ENCODE measurements around the gene PFN3.
A peak's percentile ranks its signal among the peaks of the same experiment; 100 is the strongest.
"Not testable (repeated sequence)": the region's sequence is repeated elsewhere in the genome, so short reads cannot be mapped to it uniquely, and the experiment has no call there.

PFN3 gene

DNA sequence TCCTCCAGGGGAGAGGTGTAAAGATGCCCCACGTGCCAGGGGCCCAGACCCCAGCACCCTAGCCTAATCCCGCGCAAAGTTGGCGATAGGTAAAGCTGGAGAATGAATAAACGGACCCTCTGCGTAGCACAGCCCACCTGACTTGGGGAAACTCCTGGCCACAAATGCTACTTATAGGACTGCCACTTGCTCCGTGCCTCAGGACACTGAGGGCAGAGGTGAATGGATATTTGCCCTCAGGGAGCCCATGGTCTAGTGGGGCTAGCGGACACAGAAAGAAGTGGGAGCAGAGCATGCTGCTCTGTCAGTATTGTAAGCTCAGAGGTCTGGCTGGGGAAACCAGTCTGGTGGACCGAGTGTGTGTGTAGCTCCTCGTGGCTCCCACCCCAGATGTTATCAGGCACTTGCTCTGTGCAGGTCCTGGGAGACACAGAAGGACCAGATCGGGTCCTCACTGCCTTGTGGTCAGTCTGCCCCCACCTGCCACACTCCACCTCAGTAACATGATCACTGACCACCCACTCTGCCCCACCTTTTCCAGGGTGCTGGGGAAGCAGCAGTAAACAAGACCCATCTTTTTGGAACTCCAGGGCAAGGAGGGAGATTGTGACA, 26.9 kb upstream of the PFN3 start:
- TF ChIP-seq, protein P1, sequence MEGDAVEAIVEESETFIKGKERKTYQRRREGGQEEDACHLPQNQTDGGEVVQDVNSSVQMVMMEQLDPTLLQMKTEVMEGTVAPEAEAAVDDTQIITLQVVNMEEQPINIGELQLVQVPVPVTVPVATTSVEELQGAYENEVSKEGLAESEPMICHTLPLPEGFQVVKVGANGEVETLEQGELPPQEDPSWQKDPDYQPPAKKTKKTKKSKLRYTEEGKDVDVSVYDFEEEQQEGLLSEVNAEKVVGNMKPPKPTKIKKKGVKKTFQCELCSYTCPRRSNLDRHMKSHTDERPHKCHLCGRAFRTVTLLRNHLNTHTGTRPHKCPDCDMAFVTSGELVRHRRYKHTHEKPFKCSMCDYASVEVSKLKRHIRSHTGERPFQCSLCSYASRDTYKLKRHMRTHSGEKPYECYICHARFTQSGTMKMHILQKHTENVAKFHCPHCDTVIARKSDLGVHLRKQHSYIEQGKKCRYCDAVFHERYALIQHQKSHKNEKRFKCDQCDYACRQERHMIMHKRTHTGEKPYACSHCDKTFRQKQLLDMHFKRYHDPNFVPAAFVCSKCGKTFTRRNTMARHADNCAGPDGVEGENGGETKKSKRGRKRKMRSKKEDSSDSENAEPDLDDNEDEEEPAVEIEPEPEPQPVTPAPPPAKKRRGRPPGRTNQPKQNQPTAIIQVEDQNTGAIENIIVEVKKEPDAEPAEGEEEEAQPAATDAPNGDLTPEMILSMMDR (IDR thresholded peaks at IDR 0.05; ENCODE audit: low read length, missing control alignments), result no peak
- no peak for DNase-seq (ENCODE audit: low read depth)
- H3K4me3 ChIP-seq (replicated peaks; ENCODE audit: low read depth, low read length), result peak overlapping the region; percentile 72

DNA sequence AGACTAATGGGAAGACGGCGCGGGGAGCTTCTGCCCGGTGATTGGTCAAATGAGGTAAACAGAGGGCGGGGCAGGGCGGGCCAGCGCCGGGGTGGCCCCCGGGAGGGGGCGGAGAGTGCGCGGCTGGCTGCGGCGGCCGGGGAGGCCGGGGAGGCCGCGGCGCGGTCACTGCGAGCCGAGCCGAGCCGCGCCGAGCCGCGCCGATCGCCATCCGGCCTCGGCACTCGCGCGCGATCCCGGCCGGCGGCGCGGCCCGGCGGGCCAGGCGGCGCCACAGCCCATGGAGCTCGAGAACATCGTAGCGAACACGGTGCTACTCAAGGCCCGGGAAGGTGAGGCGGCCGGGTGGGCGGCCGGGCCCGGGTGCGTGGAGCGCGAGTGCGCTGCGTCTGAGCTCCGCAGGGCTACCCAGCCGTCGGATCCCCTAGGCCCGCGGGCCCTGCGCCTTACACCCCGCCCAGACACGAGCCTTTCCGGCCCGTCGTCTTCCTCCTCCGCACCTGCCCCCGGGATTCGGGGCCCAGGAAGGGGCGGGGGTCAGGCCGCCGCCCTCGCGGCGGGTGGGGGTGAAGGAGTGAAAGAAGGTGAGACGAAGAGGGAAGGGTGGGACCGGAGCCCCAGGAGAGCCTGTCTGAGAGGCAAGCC, 26.2 kb upstream of the PFN3 start, which contains the start of gene GRK6:
Gene GRK6 (plus strand): TSS at position 111 of the 645 bp plus-strand sequence. CDS start 170 bp downstream, at position 281.
- DNase-seq (ENCODE audit: low read depth), result no peak
- TF ChIP-seq, protein P1 (IDR thresholded peaks at IDR 0.05; ENCODE audit: low read length, missing control alignments), result no peak

DNA sequence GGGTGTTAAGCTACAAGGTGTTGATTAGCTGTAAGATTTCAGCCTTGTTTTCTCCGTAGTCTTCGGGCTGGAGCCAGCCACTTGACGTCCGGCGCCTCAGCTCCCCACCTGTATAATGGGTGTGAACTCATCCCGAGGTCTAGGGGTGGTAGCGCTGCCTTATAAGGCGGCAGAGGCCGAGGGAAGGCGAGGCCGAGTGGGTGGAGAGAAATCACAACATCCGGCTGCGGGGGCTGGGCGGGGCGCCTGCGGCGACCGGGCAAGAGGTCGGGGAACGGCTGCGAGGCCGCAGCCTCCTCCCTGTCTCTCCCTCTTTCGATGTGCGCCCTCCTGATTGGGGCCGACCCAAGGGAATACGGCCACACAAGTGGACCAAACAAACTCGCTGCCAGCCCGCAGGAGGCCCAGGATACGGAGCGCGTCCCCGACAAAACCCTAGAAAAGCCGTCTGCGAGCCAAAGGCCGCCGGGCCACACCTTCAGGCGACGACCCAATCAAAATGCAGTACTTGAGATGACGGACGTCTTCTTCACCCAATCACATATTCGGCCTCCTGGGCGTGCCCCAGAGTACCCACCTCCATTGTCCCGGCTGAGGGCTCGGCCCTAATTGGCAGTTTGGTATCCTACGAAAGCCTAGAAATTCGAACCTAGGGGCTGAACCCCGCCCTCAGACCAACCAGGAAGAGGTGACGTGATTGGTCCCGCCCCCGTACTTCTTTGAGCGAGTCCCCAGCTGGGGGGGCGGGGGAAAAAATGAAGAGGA, 25.5 kb upstream of the PFN3 start:
- DNase-seq (ENCODE audit: low read depth), result peak; percentile 100
- TF ChIP-seq, protein P1 (IDR thresholded peaks at IDR 0.05; ENCODE audit: low read length, missing control alignments), result no peak
- peak overlapping the region; percentile 66 for H3K4me3 ChIP-seq (replicated peaks; ENCODE audit: low read depth, low read length)

More for the DNA sequence above, 26.2 kb upstream of the PFN3 start, which contains the start of gene GRK6:
- peak within 1 kb of the TSS; percentile 72 for H3K4me3 ChIP-seq (replicated peaks; ENCODE audit: low read depth, low read length)

DNA sequence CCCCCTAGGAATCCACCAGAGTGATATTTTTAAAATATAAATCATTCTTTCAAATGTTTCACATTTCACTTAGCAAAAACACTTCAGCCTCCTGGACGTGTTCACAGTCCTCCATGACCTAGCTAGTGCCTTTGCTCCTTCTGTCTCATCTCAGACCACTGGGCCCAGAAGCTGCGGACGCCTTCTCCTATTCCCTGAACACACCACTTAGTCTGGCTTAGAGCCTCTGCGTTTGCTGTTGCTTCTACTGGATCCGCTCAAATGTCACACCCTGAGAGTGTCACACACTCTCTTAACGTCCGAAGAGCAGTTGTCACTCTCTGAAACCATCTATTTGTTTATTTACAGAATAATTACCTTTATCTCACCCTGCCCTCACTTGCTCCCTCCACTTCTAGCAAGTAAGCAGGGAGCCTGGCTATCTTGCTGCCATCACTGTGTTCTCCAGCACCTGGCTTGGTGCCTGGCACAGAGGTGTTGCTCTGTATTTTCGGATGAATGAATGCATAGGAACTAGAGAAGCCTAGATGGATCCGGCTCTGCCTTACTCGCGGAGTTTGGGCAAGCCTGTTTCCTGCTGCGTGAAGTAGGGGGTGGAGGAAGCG, 24.8 kb upstream of the PFN3 start:
- TF ChIP-seq, protein P1 (IDR thresholded peaks at IDR 0.05; ENCODE audit: low read length, missing control alignments), result no peak
- DNase-seq (ENCODE audit: low read depth), result no peak
- H3K4me3 ChIP-seq (replicated peaks; ENCODE audit: low read depth, low read length), result peak overlapping the region; percentile 66

DNA sequence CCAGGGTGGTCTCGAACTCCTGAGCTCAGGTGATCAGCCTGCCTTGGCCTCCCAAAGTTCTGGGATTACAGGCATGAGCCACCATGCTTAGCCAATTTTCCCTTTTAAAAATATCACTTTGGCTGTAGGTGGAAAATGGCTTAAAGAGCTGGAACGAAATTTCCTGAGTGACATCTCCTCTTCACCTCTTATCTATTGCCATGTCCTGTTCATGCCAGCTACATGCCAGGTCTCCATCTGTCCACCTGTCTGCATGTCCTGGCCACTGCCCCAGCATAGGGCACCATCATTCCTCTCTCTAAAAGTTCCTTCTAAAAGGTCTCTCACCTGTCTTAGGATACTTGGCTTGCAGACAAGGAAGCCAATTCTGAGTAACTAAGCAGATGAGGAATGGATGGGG, 23.2 kb upstream of the PFN3 start:
- no peak for DNase-seq (ENCODE audit: low read depth)
- H3K4me3 ChIP-seq (replicated peaks; ENCODE audit: low read depth, low read length), result no peak overlapping the region
- TF ChIP-seq, protein P1 (IDR thresholded peaks at IDR 0.05; ENCODE audit: low read length, missing control alignments), result no peak

DNA sequence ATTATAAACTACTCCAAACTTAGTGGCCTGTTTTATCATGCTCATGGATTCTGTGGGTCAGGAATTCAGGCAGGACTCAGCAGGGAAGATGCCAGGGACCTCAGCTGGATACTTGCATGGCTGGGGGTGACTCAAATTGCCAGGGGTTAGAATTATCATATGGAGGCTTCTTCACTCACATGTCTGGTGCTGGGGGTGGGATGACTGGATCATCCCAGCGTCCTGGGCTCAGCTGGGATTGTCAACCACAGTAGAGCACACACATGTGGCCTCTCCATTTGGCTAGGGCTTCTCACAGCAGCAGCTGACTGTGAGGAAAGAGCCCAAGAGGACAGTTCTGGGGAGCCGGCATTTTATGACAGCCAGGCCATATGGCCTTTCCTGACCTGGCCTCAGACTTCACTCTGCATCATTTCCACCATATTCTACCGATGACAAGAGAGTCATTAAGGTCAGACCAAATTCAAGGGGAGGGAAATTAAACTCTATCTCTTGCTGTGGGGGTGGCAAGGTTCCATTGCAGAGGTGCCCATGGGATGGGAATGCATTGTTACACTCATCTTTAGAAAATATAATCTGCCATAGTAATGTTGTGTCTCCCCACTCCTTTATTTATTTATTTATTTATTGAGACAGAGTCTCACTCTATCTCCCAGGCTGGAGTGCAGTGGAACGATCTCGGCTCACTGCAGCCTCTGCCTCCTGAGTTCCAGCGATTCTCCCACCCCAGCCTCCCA, 20.8 kb upstream of the PFN3 start:
- TF ChIP-seq, protein P1 (IDR thresholded peaks at IDR 0.05; ENCODE audit: low read length, missing control alignments), result no peak
- H3K4me3 ChIP-seq (replicated peaks; ENCODE audit: low read depth, low read length), result no peak overlapping the region
- DNase-seq (ENCODE audit: low read depth), result no peak

DNA sequence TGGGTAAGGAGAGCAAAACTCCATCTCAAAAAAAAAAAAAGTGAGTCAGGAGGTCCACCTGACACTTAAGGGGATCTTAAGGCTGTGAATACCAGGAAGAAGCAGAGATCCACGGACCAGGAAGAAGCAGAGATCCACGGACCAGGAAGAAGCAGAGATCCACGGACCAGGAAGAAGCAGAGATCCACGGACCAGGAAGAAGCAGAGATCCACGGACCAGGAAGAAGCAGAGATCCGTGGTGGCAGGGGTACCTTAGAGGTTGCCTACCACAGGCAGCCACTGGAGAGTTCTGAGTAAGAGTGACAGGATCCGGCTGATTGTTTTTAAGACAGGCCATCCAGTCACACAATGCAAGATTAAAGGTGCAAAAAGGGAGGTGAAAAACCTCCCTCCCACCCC, 20.0 kb upstream of the PFN3 start:
- not testable (repeated sequence) for H3K4me3 ChIP-seq (replicated peaks; ENCODE audit: low read depth, low read length); DNase-seq (ENCODE audit: low read depth)

All from fibroblast of pulmonary artery (primary cell).